ENCODE measurements around the gene CTBP1. TPM values are rescaled to one million over a fixed set of nuclear protein-coding genes. Genes with fewer than 3 reads are reported as not detected.
A peak's percentile ranks its signal among the peaks of the same experiment; 100 is the strongest.

CTBP1 gene
- polyA plus RNA-seq, 1 donor from 2014 or later: 325 TPM

DNA sequence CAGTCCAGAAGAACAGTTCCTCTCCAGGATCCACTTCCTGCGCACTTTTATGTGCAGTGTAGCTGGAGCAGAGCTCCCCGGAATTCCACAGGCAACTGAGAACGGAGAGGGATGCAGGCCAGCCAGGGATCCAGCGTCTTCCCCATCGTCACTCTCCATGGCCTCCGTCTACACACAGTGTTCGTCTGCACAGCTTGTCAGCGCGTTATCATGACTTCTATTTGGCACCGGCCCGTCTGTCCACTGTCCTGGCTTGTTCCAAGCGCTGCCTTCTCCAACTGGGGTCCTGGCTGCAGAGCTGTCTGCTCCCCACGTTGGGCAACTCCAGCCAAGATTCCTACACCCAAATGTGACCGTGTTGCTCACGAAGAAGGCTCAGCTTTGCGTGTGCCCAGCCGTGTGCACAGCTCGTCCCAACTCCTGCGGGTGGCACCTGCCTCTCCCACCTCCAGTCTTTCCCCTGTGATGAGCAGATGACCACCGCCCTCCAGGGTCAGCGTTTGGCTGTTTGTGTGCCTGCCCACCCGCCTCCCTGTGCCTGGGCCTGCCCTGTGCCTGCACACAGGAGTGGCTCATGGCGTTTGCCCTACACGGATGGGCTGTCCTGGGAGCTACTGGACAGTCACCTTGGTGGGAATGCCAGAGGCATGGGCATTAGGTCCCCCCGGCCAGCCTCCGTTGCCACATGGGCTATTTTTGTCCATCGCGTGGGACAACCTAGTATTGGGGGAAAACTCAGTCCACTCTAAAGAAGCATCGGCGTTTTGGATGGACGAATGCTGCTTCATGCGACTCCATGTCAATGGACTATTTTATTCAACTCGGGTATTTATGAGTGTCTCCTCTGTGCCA, 2.2 kb upstream of the CTBP1 start:
- H2AFZ ChIP-seq (ENCODE audit: low read depth, low read length): no peak overlapping the region
- H3K79me2 ChIP-seq (replicated peaks; ENCODE audit: insufficient read depth, low read length): peaks cover 15% of the 10 kb centered on the region
- H3K27me3 ChIP-seq (ENCODE audit: insufficient read depth, low read depth, low read length): no peaks in the 10 kb centered on the region
- H4K20me1 ChIP-seq (ENCODE audit: insufficient read depth): peaks cover 4% of the 10 kb centered on the region
- H3K4me3 ChIP-seq (ENCODE audit: low read length): peak overlapping the region; percentile 82
- H3K9me2 ChIP-seq (ENCODE audit: insufficient read depth, low read length): no peaks in the 10 kb centered on the region
- H3K27ac ChIP-seq (ENCODE audit: low read length): no peak overlapping the region
- peaks cover 7% of the 10 kb centered on the region for H3F3A ChIP-seq (ENCODE audit: insufficient read depth, low read length, poor library complexity, severe bottlenecking)
- H3K4me2 ChIP-seq (ENCODE audit: low read length): no peak overlapping the region
- TF ChIP-seq POLR2AphosphoS5 (IDR thresholded peaks at IDR 0.05) (no peak), RAD21 (conservative IDR thresholded peaks at IDR 0.05) (no peak), EP300 (conservative IDR thresholded peaks at IDR 0.05; ENCODE audit: poor library complexity, severe bottlenecking) (no peak), SMC3 (conservative IDR thresholded peaks at IDR 0.05; ENCODE audit: poor library complexity) (no peak), TAF1 (IDR thresholded peaks at IDR 0.05; ENCODE audit: low read depth) (no peak), MXI1 (conservative IDR thresholded peaks at IDR 0.05; ENCODE audit: poor library complexity, severe bottlenecking) (no peak), EZH2 (IDR thresholded peaks at IDR 0.05; ENCODE audit: borderline replicate concordance, insufficient read depth, low read length, poor library complexity, severe bottlenecking) (no peak)
- TF ChIP-seq, protein P1, sequence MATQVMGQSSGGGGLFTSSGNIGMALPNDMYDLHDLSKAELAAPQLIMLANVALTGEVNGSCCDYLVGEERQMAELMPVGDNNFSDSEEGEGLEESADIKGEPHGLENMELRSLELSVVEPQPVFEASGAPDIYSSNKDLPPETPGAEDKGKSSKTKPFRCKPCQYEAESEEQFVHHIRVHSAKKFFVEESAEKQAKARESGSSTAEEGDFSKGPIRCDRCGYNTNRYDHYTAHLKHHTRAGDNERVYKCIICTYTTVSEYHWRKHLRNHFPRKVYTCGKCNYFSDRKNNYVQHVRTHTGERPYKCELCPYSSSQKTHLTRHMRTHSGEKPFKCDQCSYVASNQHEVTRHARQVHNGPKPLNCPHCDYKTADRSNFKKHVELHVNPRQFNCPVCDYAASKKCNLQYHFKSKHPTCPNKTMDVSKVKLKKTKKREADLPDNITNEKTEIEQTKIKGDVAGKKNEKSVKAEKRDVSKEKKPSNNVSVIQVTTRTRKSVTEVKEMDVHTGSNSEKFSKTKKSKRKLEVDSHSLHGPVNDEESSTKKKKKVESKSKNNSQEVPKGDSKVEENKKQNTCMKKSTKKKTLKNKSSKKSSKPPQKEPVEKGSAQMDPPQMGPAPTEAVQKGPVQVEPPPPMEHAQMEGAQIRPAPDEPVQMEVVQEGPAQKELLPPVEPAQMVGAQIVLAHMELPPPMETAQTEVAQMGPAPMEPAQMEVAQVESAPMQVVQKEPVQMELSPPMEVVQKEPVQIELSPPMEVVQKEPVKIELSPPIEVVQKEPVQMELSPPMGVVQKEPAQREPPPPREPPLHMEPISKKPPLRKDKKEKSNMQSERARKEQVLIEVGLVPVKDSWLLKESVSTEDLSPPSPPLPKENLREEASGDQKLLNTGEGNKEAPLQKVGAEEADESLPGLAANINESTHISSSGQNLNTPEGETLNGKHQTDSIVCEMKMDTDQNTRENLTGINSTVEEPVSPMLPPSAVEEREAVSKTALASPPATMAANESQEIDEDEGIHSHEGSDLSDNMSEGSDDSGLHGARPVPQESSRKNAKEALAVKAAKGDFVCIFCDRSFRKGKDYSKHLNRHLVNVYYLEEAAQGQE (IDR thresholded peaks at IDR 0.05; ENCODE audit: borderline replicate concordance): no peak
- TF ChIP-seq, protein P2, sequence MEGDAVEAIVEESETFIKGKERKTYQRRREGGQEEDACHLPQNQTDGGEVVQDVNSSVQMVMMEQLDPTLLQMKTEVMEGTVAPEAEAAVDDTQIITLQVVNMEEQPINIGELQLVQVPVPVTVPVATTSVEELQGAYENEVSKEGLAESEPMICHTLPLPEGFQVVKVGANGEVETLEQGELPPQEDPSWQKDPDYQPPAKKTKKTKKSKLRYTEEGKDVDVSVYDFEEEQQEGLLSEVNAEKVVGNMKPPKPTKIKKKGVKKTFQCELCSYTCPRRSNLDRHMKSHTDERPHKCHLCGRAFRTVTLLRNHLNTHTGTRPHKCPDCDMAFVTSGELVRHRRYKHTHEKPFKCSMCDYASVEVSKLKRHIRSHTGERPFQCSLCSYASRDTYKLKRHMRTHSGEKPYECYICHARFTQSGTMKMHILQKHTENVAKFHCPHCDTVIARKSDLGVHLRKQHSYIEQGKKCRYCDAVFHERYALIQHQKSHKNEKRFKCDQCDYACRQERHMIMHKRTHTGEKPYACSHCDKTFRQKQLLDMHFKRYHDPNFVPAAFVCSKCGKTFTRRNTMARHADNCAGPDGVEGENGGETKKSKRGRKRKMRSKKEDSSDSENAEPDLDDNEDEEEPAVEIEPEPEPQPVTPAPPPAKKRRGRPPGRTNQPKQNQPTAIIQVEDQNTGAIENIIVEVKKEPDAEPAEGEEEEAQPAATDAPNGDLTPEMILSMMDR (IDR thresholded peaks at IDR 0.05; ENCODE audit: poor library complexity, severe bottlenecking): no peak
- peaks cover 6% of the 10 kb centered on the region for H3K36me3 ChIP-seq (ENCODE audit: insufficient read depth, low read length)
- peaks cover 6% of the 10 kb centered on the region for H3K9me3 ChIP-seq (ENCODE audit: low read length)
- H3K9ac ChIP-seq (ENCODE audit: low read length): no peak overlapping the region

DNA sequence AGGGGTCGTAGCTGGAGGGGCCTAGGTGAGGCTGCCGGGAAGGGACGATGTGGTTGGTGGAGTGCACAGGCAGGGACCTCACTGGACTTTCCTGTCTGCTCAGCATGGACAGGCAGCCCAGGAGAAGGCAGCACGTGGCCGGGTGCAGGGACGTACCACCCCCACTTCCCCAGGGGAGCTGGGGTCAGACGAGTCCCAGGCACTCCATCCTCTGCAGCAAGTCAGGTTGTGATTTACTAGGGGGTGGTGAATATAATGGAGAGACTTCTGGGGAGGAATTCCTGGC, 1.5 kb upstream of the CTBP1 start:
- Histone ChIP-seq H3K36me3 (ENCODE audit: insufficient read depth, low read length) (peaks cover 6% of the 10 kb centered on the region), H3K27me3 (ENCODE audit: insufficient read depth, low read depth, low read length) (no peaks in the 10 kb centered on the region), H3K4me3 (ENCODE audit: low read length) (peak overlapping the region; percentile 82), H3K27ac (ENCODE audit: low read length) (peak overlapping the region; percentile 90), H3K4me2 (ENCODE audit: low read length) (no peak overlapping the region), H3K9me3 (ENCODE audit: low read length) (peaks cover 6% of the 10 kb centered on the region), H3K9me2 (ENCODE audit: insufficient read depth, low read length) (no peaks in the 10 kb centered on the region), H3F3A (ENCODE audit: insufficient read depth, low read length, poor library complexity, severe bottlenecking) (peaks cover 7% of the 10 kb centered on the region), H3K9ac (ENCODE audit: low read length) (no peak overlapping the region), H2AFZ (ENCODE audit: low read depth, low read length) (no peak overlapping the region), H4K20me1 (ENCODE audit: insufficient read depth) (peaks cover 9% of the 10 kb centered on the region), H3K79me2 (replicated peaks; ENCODE audit: insufficient read depth, low read length) (peaks cover 22% of the 10 kb centered on the region)
- TF ChIP-seq MXI1 (conservative IDR thresholded peaks at IDR 0.05; ENCODE audit: poor library complexity, severe bottlenecking) (no peak), TAF1 (IDR thresholded peaks at IDR 0.05; ENCODE audit: low read depth) (no peak), RAD21 (conservative IDR thresholded peaks at IDR 0.05) (no peak), EP300 (conservative IDR thresholded peaks at IDR 0.05; ENCODE audit: poor library complexity, severe bottlenecking) (no peak)
- TF ChIP-seq, protein P2 (IDR thresholded peaks at IDR 0.05; ENCODE audit: poor library complexity, severe bottlenecking): no peak
- TF ChIP-seq, protein P1 (IDR thresholded peaks at IDR 0.05; ENCODE audit: borderline replicate concordance): no peak
